CD4-positive, alpha-beta memory T cell (primary cell): ENCODE measurements around the gene TOLLIP. TPM values are rescaled to one million over a fixed set of nuclear protein-coding genes. Genes with fewer than 3 reads are reported as not detected.

Experiments used
- CTCF ChIA-PET: fragments of 350-600 bp; sonication (Branson Sonifier 250); formaldehyde crosslinking; loops from one replicate; lab custom pipeline; 2021; ENCODE audit warnings: inconsistent platforms; ENCODE audit not compliant: partially characterized antibody; lab: Charles Lee
- POLR2A ChIA-PET: fragments of 350-600 bp; sonication (Branson Sonifier 250); formaldehyde crosslinking; loops from one replicate; lab custom pipeline; 2021; ENCODE audit not compliant: partially characterized antibody; lab: Charles Lee
- DNase-seq, 5 donors: peaks; one replicate each; pipeline versions ENCODE4 v3.0.0 to v3.0.0-alpha.2; 2020 to 2022; ENCODE audit warnings: mixed read lengths in 1 of 5
- H3K27ac ChIP-seq: one replicate; pipeline ENCODE4 v1.7.0; 2013; ENCODE audit warnings: low read depth, low read length
- H3K27me3 ChIP-seq: 2 replicates; pipeline ENCODE4 v1.7.0; 2013; ENCODE audit warnings: mild to moderate bottlenecking, low read length, moderate library complexity; ENCODE audit not compliant: insufficient read depth
- H3K36me3 ChIP-seq: 2 replicates; pipeline ENCODE4 v1.7.0; 2013; ENCODE audit warnings: mild to moderate bottlenecking, low read length, moderate library complexity; ENCODE audit not compliant: insufficient read depth
- H3K4me1 ChIP-seq: 2 replicates; pipeline ENCODE4 v1.7.0; 2013; ENCODE audit warnings: mild to moderate bottlenecking, low read length, moderate library complexity; ENCODE audit not compliant: insufficient read depth
- H3K4me3 ChIP-seq, 2 donors: one replicate each; pipeline ENCODE4 v1.7.0; 2013; ENCODE audit warnings: low read length in 2 of 2, mild to moderate bottlenecking in 1 of 2
- H3K9me3 ChIP-seq, 2 donors: one replicate each; pipeline ENCODE4 v1.7.0; 2013; ENCODE audit warnings: low read length in 2 of 2, control low read depth in 1 of 2; ENCODE audit not compliant: control insufficient read depth in 1 of 2
- H3K27ac Mint-ChIP-seq, 7 donors: one replicate each; pipeline ENCODE4 v1.8.0; 2020 to 2021; ENCODE audit warnings: mixed read lengths in 7 of 7, mild to moderate bottlenecking in 6 of 7, inconsistent platforms in 3 of 7, moderate library complexity in 3 of 7
- H3K27me3 Mint-ChIP-seq, 2 donors: one replicate each; pipeline ENCODE4 v1.8.0; 2020 to 2021; ENCODE audit warnings: mixed read lengths in 2 of 2
- H3K36me3 Mint-ChIP-seq, 2 donors: one replicate each; pipeline ENCODE4 v1.8.0; 2020 to 2021; ENCODE audit warnings: mixed read lengths in 2 of 2, inconsistent platforms in 1 of 2, mild to moderate bottlenecking in 1 of 2
- H3K4me1 Mint-ChIP-seq, 4 donors: one replicate each; pipeline ENCODE4 v1.8.0; 2020 to 2021; ENCODE audit warnings: mixed read lengths in 4 of 4, mild to moderate bottlenecking in 1 of 4
- H3K4me3 Mint-ChIP-seq, 8 donors: one replicate each; pipeline ENCODE4 v1.8.0; 2020 to 2021; ENCODE audit warnings: mixed read lengths in 8 of 8, mild to moderate bottlenecking in 7 of 8, moderate library complexity in 6 of 8, inconsistent platforms in 3 of 8
- H3K9me3 Mint-ChIP-seq, 8 donors: one replicate each; pipeline ENCODE4 v1.8.0; 2020 to 2021; ENCODE audit warnings: mixed read lengths in 8 of 8, mild to moderate bottlenecking in 5 of 8, inconsistent platforms in 3 of 8, moderate library complexity in 1 of 8
- intact Hi-C: fragments of 100-400 bp; cut with micrococcal nuclease; formaldehyde crosslinking; loops from one replicate; pipeline ENCODE4 v1.15.1; 2023
- polyA plus RNA-seq, 2 donors: library from polyadenylated mRNA; unstranded; fragments of 300-500 nt; fragmentation: Illumina TruSeq; gene quantifications; one replicate each; pipeline ENCODE4 v1.2.3, GENCODE V29; 2021
- total RNA-seq, 2 experiments: library from RNA; stranded (reverse); gene quantifications; one replicate each; pipeline ENCODE4 v1.2.3, GENCODE V29; 2021

TOLLIP gene
- total and polyA plus RNA-seq, 4 experiments from 2014 or later: 29.8 to 51.4 (median 41.7) TPM

GRCh38 chr11:1242289-1242688 lies 67.1 kb downstream of the TOLLIP start:
- intact Hi-C loops: no loop called here
- H3K27ac ChIP-seq: no peak overlapping the region
- H3K9me3 Mint-ChIP-seq: no peaks in the 10 kb centered on the region
- CTCF ChIA-PET: no interaction called here
- no peaks in the 10 kb centered on the region for H3K9me3 ChIP-seq
- H3K27me3 ChIP-seq: no peaks in the 10 kb centered on the region
- no peaks in the 10 kb centered on the region for H3K36me3 Mint-ChIP-seq
- no peaks in the 10 kb centered on the region for H3K27me3 Mint-ChIP-seq
- DNase-seq: no peak
- POLR2A ChIA-PET: no interaction called here
- no peaks in the 10 kb centered on the region for H3K4me1 ChIP-seq
- H3K27ac Mint-ChIP-seq: no peak overlapping the region
- H3K4me1 Mint-ChIP-seq: no peaks in the 10 kb centered on the region
- H3K36me3 ChIP-seq: no peaks in the 10 kb centered on the region
- H3K4me3 Mint-ChIP-seq: no peak overlapping the region
- H3K4me3 ChIP-seq: no peak overlapping the region

- DNase-seq: no peak
- Mint-ChIP-seq H3K9me3 (no peaks in the 10 kb centered on the region), H3K4me1 (no peaks in the 10 kb centered on the region), H3K36me3 (no peaks in the 10 kb centered on the region), H3K27ac (no peak overlapping the region), H3K27me3 (no peaks in the 10 kb centered on the region), H3K4me3 (no peak overlapping the region)
- H3K9me3 ChIP-seq: no peaks in the 10 kb centered on the region
- H3K36me3 ChIP-seq: no peaks in the 10 kb centered on the region
- POLR2A ChIA-PET: no interaction called here
- CTCF ChIA-PET: no interaction called here
- H3K27ac ChIP-seq: no peak overlapping the region
- H3K4me3 ChIP-seq: no peak overlapping the region
- H3K27me3 ChIP-seq: no peaks in the 10 kb centered on the region
- intact Hi-C loops: no loop called here
- no peaks in the 10 kb centered on the region for H3K4me1 ChIP-seq
These were observed 67.7 kb downstream of the TOLLIP start for GRCh38 chr11:1241706-1242105.

GRCh38 chr11:1240771-1241170 lies 68.7 kb downstream of the TOLLIP start:
- Histone ChIP-seq H3K36me3 (no peaks in the 10 kb centered on the region), H3K9me3 (no peaks in the 10 kb centered on the region), H3K27me3 (no peaks in the 10 kb centered on the region), H3K27ac (no peak overlapping the region), H3K4me1 (no peaks in the 10 kb centered on the region), H3K4me3 (no peak overlapping the region)
- no peak for DNase-seq
- Mint-ChIP-seq H3K27me3 (no peaks in the 10 kb centered on the region), H3K4me1 (no peaks in the 10 kb centered on the region), H3K27ac (no peak overlapping the region), H3K9me3 (no peaks in the 10 kb centered on the region), H3K36me3 (no peaks in the 10 kb centered on the region), H3K4me3 (no peak overlapping the region)
- ChIA-PET POLR2A (no interaction called here), CTCF (no interaction called here)
- intact Hi-C loops: no loop called here

DNA sequence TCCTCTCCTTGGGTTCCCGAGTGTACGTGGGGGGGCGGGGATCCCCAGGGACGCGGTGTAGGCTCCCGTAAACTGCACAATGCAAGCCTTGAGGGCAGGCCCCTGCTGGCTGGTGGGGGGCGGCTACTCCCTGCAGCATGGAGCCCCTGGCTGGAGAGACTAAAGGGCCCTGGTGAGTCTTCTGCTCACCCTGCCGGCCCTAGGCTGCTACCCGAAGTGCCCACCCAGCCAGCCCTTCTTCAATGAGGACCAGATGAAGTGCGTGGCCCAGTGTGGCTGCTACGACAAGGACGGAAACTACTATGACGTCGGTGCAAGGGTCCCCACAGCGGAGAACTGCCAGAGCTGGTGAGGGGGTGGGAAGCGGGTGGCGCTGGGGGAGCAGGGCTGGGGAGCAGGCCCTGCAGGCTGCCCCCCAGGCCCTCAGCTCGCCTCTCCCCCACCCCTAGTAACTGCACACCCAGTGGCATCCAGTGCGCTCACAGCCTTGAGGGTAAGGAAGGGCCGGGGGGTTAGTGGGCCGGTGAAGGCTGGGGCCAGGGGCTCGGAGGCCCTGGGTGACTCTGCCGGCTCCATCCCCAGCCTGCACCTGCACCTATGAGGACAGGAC lies 69.7 kb downstream of the TOLLIP start:
- Mint-ChIP-seq H3K4me3 (no peak overlapping the region), H3K36me3 (no peaks in the 10 kb centered on the region), H3K27me3 (no peaks in the 10 kb centered on the region), H3K27ac (no peak overlapping the region), H3K4me1 (no peaks in the 10 kb centered on the region), H3K9me3 (no peaks in the 10 kb centered on the region)
- H3K27me3 ChIP-seq: no peaks in the 10 kb centered on the region
- ChIA-PET CTCF (no interaction called here), POLR2A (no interaction called here)
- no peak overlapping the region for H3K27ac ChIP-seq
- DNase-seq: no peak
- intact Hi-C loops: no loop called here
- H3K9me3 ChIP-seq: no peaks in the 10 kb centered on the region
- no peak overlapping the region for H3K4me3 ChIP-seq
- no peaks in the 10 kb centered on the region for H3K36me3 ChIP-seq
- no peaks in the 10 kb centered on the region for H3K4me1 ChIP-seq

GRCh38 chr11:1238767-1239595 lies 70.5 kb downstream of the TOLLIP start:
- peak overlapping the region in 1 of 7 donors; percentile 12 for H3K27ac Mint-ChIP-seq
- Histone ChIP-seq H3K36me3 (no peaks in the 10 kb centered on the region), H3K4me3 (no peak overlapping the region), H3K4me1 (no peaks in the 10 kb centered on the region), H3K27me3 (no peaks in the 10 kb centered on the region), H3K27ac (no peak overlapping the region), H3K9me3 (no peaks in the 10 kb centered on the region)
- H3K4me3 Mint-ChIP-seq: no peak overlapping the region
- no peak for DNase-seq
- no peaks in the 10 kb centered on the region for H3K36me3 Mint-ChIP-seq
- POLR2A ChIA-PET: no interaction called here
- intact Hi-C loops: no loop called here
- CTCF ChIA-PET: no interaction called here
- no peaks in the 10 kb centered on the region for H3K9me3 Mint-ChIP-seq
- no peaks in the 10 kb centered on the region for H3K27me3 Mint-ChIP-seq
- H3K4me1 Mint-ChIP-seq: no peaks in the 10 kb centered on the region

- H3K9me3 Mint-ChIP-seq: no peaks in the 10 kb centered on the region
- no peaks in the 10 kb centered on the region for H3K4me1 Mint-ChIP-seq
- no peaks in the 10 kb centered on the region for H3K36me3 Mint-ChIP-seq
- DNase-seq: no peak
- H3K27ac ChIP-seq: no peak overlapping the region
- no peaks in the 10 kb centered on the region for H3K9me3 ChIP-seq
- ChIA-PET POLR2A (no interaction called here), CTCF (no interaction called here)
- no peaks in the 10 kb centered on the region for H3K27me3 Mint-ChIP-seq
- H3K4me3 Mint-ChIP-seq: no peak overlapping the region
- no peaks in the 10 kb centered on the region for H3K4me1 ChIP-seq
- no peak overlapping the region for H3K4me3 ChIP-seq
- intact Hi-C loops: no loop called here
- no peaks in the 10 kb centered on the region for H3K36me3 ChIP-seq
- H3K27ac Mint-ChIP-seq: no peak overlapping the region
- no peaks in the 10 kb centered on the region for H3K27me3 ChIP-seq
These were observed 71.6 kb downstream of the TOLLIP start for GRCh38 chr11:1237851-1238250.

DNA sequence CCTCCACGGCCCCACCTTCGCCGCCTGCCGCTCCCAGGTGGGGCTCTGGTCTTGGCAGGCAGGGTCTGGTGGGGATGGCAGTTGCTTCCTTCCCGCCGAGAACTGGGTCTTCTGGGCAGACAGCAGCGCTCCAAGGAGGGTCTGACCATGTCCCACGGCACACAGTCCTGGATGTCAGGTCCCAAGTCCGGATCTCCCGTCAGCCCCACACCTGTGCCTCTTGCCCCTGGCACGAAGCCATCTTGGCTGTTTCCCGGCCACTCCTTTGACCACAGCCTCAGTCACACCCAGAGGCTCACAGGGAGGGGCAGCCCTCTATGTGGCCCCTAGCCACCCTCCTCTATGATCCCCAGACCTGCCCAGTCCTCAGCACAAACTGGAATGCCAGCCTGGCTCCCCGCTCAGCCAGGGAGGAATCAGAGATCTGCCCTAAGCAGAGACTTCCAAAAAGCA lies 72.3 kb downstream of the TOLLIP start:
- Mint-ChIP-seq H3K4me3 (no peak overlapping the region), H3K4me1 (no peaks in the 10 kb centered on the region), H3K27ac (no peak overlapping the region), H3K36me3 (no peaks in the 10 kb centered on the region), H3K9me3 (no peaks in the 10 kb centered on the region), H3K27me3 (no peaks in the 10 kb centered on the region)
- H3K9me3 ChIP-seq: no peaks in the 10 kb centered on the region
- H3K27me3 ChIP-seq: no peaks in the 10 kb centered on the region
- POLR2A ChIA-PET: no interaction called here
- CTCF ChIA-PET: no interaction called here
- no peak overlapping the region for H3K27ac ChIP-seq
- peak in 1 of 5 donors; percentile 7 for DNase-seq
- intact Hi-C loops: no loop called here
- no peaks in the 10 kb centered on the region for H3K4me1 ChIP-seq
- H3K36me3 ChIP-seq: no peaks in the 10 kb centered on the region
- no peak overlapping the region for H3K4me3 ChIP-seq
